ENCODE data around the gene CIRBP. TPM values are rescaled to one million over a fixed set of nuclear protein-coding genes. Genes with fewer than 3 reads are reported as not detected.

Gene CIRBP
- total and polyA plus RNA-seq, 2 of the 13 experiments (the other 11 are each of a cell fraction or from before 2014, with no cell fraction given), result 133 to 140 TPM

DNA sequence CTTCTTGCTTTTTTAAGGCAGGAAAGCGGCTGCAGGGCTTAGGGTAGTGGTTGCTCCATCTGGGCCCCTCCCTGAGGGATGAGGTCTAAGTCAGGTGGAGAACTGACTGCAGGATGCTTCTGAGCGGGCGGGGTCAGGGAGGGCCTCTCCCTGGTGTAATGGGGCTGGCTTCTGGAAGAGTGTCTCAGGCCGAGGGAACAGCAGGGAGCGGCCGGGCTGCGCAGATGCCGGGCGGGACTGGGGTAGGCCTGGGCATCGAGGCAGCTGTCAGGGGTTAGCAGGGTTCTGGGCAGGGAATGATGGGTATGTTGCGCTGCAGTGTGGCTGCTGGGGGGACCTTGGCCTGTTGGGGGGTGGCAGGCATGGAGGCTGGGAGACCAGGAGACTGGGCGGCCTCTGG is 8.9 kb downstream of the CIRBP start:
- POLR2A ChIA-PET, result no interaction called here
- TF ChIP-seq RFX3 (CRISPR knock-in tag; IDR thresholded peaks at IDR 0.05), result no peak
- TF ChIP-seq REPIN1 (CRISPR knock-in tag; IDR thresholded peaks at IDR 0.05; ENCODE audit: borderline replicate concordance, low read depth), result no peak
- TF ChIP-seq RELA (CRISPR knock-in tag; IDR thresholded peaks at IDR 0.05), result no peak
- TF ChIP-seq ZNF230 (CRISPR knock-in tag; IDR thresholded peaks at IDR 0.05), result no peak
- TF ChIP-seq ZBTB14 (CRISPR knock-in tag; IDR thresholded peaks at IDR 0.05), result no peak
- no peak for TF ChIP-seq IRX3 (CRISPR knock-in tag; IDR thresholded peaks at IDR 0.05; ENCODE audit: borderline replicate concordance, low read depth)
- TF ChIP-seq ASH2L (IDR thresholded peaks at IDR 0.05; ENCODE audit: insufficient read length, low read depth, low read length), result no peak
- TF ChIP-seq NFE2 (CRISPR knock-in tag; IDR thresholded peaks at IDR 0.05), result no peak
- no peak for TF ChIP-seq SMC3 (IDR thresholded peaks at IDR 0.05; ENCODE audit: low read length)
- no peak for TF ChIP-seq ZFP37 (CRISPR knock-in tag; IDR thresholded peaks at IDR 0.05; ENCODE audit: borderline replicate concordance)
- no peak for TF ChIP-seq ZNF563 (CRISPR knock-in tag; IDR thresholded peaks at IDR 0.05)
- DNase-seq (ENCODE audit: low spot score) (no peak), ATAC-seq (no peak), FAIRE-seq (no peak)
- H3K4me2 ChIP-seq (ENCODE audit: low read depth, low read length), result no peak overlapping the region
- H3K9me3 ChIP-seq (ENCODE audit: low read length), result no peaks in the 10 kb centered on the region
- peaks cover 9 to 29% of the 10 kb centered on the region in 2 experiments; a peak in 4 of 5 replicates for H3K36me3 ChIP-seq (replicated peaks in 1 of 2; ENCODE audit: control insufficient read depth in 1 of 2, insufficient read depth in 2 of 2, low read length in 2 of 2)
- H4K20me1 ChIP-seq (ENCODE audit: insufficient read depth, low read length), result peaks cover 5% of the 10 kb centered on the region; the same call in 1 of the 2 replicates
- H3K27me3 ChIP-seq (ENCODE audit: control insufficient read depth in 1 of 2, insufficient read depth in 2 of 2, low read length in 2 of 2), result no peaks in the 10 kb centered on the region
- intact Hi-C loops (cut with micrococcal nuclease; ENCODE audit: unreplicated experiment), result loop anchor here (2.0 kb wide), 1 partner anchor 37 kb away; no protein-coding TSS in a partner anchor
- CTCF ChIA-PET (ENCODE audit: low intra/inter-chr PET ratio, low total read pairs), result no interaction called here
- H3K79me2 ChIP-seq (ENCODE audit: insufficient read depth, low read length), result peaks cover 6% of the 10 kb centered on the region
- WGBS (ENCODE audit: low lambda C conversion rate), result 96% methylated on average over 10 of the region's 12 CpGs
- H3K27ac ChIP-seq (ENCODE audit: extremely low read length, insufficient read depth, low read length), result no peak overlapping the region
- no peak overlapping the region for H3K4me3 ChIP-seq (replicated peaks in 1 of 3; ENCODE audit: insufficient read depth in 1 of 3, low read depth in 2 of 3, low read length in 3 of 3)
- no peak overlapping the region for H3K9ac ChIP-seq (ENCODE audit: insufficient read depth, low read depth, low read length)
- no TSS peak for BruUV-seq (replicated peaks)
- in situ Hi-C loops (cut with HindIII; ENCODE audit: extremely low pct_ligation_motif_present, low pct_unique_long_range_greater_than_20kb), result loop anchor here (5.0 kb wide), 1 partner anchor 36 kb away; the partner anchor contains the start of gene ATP5F1D
- H2AFZ ChIP-seq (ENCODE audit: low read length), result no peak overlapping the region
- H3K4me1 ChIP-seq (ENCODE audit: insufficient read depth, low read length), result peaks cover 37% of the 10 kb centered on the region

Measured in HepG2 (cell line).